Measurements from ENCODE around the gene ERC2. TPM values are rescaled to one million over a fixed set of nuclear protein-coding genes. Genes with fewer than 3 reads are reported as not detected.

The ERC2 gene
- total RNA-seq, 1 donor from 2014 or later = 2.4 TPM

DNA sequence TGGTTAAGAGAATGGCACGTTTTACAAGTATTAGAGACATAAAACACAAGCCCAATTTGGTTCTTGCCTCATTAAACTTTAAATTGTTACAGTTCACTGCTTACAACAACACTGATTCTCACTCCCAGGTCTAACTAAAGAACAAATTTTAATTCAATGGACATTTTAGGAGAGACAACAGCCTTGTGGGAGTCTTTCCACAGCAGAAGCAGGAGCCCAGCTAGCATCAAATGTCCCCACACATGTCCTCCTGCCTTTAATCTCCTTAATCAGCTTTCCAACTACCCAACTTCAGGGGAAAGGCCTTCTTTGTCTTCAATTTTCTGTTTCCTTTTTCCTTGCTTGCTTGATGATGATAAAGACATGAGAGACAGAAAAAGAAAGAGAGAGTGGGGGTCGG, 693.4 kb downstream of the ERC2 start:
- no peak for DNase-seq

DNA sequence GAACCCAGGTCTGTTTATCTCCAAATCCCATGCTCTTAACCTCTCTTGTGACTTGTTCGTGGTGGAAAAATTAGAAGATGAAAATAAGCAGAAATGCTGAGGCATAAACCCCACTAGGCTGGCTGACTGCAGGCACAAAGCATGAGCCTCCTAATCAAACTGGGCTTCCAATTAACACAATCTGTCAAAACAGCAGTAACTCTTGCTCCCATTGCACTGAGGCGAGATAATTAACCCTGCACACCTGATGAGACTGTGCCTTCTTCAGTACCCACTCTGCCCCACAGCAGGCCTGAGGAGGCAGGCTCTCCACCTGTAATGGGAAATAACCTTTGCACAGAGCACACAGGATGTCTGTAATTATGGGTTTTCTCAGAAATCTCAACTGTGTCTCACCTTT, 696.8 kb downstream of the ERC2 start:
- no peak for DNase-seq

DNA sequence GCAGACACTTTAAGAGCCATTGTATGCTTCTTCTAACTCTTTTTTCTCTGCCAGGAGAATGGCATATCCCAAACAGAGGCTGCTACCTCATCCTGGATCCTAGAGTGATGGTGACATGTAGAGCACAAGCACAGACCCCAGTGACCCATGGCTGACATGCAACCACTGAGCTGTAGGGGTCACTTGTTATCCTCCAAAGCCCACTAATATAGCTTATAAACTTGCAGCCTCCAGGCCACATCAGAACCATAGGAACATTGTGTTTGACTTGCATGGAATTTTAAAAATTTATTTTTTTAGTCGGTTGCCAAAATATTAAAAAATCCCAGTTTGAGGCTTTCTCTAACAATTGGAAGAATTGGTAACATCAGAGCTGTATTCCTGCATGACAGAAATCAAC, 698.2 kb downstream of the ERC2 start:
- no peak for DNase-seq

DNA sequence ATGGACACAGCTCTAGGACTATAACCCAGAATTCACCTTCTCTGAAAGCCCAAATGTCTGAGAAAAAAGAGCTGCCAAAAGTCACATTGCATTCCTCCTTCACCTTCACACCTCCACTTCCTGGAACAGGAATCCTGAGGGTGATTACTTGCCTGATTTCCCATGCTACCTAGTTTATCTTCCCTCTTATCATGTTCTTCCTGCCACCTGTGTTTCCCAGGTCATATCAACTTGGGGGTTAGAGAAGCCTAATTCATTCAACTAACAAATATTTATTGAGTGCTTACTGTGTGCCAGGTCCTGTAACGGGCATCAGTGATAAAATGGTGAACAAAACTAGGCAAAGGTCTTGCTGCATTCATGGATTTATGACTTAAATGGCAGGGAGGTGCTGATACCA, 701.5 kb downstream of the ERC2 start:
- no peak for DNase-seq

DNA sequence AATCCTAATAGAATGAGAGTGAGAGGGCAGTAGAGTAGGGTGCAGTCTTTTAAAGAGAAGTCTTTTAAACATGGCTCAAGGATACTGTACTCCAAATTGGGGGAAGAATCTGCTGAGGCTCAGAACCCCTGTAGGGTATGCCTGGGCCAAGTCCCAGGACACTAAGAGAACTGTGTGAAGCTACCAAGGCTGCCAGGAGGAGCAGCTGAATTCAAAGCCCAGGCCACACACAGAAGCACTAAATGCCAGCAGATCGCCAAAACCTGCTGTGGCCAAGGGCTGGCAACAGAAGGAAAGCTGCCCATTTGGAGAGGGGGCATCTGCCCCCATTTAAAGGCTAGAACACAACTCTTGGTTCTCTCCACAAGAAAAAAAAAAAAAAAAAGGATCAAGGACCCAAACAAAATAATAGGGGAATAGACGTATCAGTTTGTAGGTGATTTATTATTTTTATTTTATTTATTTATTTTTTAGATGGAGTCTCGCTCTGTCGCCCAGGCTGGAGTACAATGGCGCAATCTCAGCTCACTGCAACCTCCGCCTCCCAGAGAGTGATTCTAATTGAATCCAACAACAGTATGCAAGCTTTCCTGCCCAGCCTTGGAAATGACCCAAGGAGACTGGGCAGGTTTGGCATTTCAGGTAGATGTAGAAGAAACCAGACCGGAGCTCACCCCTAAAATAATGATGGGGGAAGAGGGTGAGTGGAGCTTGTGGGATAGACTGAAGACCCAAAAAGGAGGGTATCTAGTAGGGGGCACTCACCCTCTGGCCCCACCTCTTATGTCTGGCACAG, 702.2 kb downstream of the ERC2 start:
- no peak for DNase-seq

DNA sequence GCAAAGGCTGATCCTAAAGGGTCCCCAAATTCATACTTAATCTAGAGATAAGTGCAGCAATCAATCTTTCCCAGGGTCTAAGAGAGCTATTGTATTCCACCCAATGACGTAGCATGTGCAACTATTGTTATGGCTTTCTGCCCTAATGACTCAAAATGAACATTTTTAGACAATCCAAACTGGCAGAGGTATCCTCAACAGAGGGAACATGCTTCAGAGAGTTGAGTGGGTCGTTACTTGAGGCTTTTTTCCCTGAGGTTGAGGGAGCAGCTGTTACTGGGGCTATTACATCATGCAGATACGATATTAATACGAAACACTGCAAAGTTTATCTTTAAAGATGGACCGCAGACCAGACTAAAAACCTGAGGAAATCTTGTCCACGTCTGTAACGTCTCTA, 702.9 kb downstream of the ERC2 start:
- DNase-seq = no peak

DNA sequence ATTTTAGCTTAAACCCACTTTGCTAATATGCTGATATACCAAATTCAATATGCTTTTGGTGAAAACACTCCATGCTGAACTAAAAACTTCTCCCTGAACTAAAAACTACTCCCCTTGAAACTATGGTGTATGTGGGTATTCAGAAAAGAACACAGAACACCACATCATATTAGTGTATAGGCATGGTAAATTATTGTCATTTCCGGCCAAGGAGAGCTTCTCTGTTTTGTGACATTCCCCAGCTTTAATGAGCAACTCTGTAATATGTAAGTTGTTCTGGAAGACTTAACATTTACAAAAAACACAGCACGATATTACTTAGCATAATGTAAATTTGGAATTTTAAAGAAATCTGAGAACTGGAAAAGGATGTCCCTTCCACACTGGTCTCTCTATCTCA, 711.3 kb downstream of the ERC2 start:
- no peak for DNase-seq

DNA sequence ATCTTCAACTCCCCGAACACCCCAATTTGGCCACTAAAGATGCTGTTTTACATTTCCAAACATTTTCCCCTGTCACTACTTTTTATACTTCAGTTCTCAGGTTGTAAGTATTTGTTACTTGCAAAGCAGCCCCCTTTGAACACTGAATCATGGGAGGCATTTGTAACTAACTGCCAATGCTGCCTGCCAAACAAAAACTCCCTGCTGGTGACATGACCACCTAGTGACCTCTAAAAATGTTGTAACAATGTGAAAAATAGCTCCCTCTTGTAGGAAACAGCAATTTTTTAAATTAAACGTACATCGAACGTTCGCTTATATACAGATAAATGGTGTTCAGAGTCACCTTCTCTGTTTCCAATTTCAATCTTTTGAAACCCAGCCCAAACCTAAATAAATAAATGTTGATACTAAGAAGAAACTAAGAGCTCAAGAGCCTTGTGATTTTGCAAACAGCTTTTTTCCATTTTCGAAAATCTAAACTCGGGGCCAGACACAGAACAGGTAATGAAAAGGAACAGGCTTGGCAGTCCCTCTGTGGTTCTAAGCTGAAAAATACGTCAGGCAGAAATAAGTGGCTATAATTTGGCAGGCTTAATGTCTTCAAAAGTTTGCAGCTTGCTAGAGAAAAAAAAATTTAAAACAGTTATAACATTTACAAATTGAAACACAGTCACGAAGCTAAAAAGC, 712.6 kb downstream of the ERC2 start:
- no peak for DNase-seq

DNA sequence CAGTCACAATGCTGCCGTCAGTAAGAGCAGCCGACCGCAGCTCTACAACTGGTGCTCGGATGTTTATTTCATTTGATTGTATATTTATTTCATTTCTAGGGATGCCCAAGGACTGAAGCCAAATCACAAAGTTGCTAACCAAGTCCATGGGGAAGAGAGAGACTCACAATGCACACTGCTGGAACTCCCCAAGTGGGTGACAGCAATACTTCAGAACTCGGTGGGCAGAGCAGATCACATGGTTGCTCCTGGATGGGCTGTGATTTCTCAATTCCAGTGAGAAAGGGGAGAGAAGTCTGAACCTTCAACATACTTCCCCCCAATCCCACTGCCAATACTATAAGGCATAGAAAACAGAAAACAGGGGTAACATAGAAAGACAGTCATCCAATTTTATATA, 715.4 kb downstream of the ERC2 start:
- DNase-seq = no peak

DNA sequence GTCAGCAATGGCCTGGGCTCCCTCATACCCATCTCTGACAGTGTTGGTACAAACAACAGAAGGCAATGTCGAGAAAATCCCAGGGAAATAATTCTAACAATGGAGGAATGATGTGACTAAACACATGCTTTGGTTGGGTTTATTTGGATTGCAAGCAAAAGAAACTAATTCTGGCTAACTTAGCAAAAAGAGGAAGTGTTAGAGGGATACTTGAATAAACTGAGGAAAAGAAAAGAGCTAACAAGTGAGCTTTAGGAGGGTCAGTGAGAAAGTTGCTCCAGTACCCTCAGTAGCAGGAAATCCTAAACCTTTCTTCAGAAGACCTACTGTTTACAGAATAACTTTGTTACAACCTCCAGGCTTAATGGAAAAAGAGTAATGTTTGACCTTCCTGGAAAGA, 716.5 kb downstream of the ERC2 start:
- no peak for DNase-seq

DNA sequence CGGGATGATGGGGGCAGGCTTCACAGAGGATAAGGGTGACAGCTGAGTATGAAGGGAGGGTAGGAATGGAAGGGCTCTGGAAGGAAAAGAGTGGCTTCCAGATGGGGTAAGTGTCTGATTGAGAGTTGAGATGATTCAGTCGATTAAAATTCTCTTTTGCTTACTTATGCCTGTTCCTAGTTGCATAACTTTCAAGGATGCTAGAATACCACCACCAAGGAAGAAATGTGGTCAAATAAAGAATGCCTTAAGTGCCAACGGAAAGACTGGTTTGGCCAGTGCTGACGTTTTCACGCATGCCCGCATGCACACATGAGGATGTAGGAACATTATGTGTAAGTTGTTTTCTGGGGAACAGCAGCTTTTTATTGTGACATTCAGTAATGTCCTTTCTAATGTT, 717.7 kb downstream of the ERC2 start:
- DNase-seq = no peak

DNA sequence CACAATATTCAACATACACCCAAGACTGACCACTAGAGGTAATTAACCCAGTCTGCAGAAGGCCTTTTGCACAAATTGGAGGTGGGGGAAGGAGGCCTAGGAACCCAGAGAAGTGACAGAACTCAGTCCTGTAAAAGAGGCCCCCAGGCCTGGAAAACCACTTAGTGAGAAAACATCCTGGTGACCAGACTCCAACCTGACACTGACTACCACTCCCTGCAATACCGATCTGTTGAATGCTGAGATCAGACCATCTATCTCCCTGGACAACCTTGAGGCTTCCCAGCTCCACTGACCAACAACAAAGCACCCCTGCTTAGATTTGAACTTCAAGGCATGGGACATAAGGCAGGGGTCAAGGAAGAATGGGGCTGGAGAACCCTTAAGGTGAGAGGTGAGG, 719.2 kb downstream of the ERC2 start:
- DNase-seq = no peak

DNA sequence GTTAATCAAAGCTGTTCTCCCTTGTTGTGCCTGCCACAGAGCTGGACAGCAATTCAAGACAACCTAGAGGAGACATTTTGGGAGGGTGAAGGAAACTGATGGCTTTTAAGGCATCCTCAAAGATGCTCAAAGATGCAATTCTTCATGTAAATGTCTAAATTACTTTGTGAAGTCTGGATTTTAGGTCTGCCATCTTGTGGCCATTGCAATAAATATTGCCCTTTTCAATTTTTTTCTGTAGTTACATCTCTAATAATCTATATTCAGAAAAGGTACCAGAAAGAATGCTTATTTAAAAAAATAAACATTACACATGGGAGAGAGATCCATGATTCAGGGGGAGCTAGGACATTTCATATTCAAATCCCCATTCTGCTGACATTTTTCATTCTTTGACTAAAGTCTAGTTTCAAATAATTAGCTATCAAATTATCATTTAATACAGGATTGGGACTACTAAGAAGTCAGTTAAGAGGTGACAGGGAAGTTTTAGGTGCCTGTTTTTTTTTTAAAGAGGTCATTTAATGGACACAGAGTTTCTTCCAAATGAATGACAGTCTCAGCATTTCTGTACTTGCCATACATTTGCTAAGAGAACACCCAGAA, 721.4 kb downstream of the ERC2 start:
- no peak for DNase-seq

DNA sequence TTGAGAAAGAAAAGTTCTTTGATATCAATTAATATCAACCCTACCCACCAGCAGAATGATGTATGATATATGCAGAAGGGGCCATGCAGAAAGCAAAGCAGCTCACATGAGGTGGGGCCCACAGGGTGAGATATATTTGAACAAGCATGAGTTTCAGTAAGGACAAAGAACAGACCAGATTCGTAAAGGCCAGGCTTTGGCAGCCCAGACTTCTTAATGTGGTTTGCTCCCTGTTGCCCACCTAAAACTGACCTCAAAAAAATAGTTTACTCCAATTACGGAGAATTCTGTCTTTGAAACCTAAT, 725.5 kb downstream of the ERC2 start:
- no peak for DNase-seq

DNA sequence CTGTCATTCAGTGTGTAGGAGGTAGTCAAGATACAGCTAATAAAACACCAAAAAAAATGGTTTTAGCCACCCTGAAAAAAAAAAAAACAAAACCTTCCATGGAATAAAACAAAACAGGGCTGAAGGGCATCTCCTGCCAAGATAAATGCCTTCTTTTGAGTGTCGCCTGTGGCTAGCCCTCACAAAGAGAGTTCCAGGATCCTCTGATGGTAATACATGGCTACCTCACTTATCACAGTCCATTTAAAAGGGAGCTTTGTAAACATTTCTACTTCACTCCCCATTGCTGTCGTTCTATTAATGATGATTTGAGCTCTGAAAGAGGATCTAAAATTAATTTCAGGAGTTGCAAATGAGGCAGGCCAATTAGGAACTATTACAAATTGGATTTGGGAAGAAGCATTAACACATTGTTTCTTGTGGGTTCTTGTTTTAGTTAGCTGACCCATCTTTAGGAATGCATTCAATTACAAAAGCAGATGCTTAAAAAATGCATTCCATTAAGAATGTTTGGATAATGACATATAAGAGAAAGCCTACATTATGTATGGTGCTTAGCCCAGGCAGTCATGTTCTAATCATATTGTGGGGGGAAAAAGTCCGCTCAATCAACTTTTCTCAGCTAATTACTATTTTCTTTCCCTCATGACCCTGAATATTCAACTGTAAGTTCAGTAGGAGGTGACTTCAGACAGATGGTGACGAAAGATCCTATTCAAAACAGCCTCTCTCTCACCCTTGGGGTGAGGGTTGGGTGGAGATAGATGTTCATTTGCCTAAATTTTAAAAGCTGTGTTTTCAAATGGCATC, 726.0 kb downstream of the ERC2 start:
- no peak for DNase-seq

DNA sequence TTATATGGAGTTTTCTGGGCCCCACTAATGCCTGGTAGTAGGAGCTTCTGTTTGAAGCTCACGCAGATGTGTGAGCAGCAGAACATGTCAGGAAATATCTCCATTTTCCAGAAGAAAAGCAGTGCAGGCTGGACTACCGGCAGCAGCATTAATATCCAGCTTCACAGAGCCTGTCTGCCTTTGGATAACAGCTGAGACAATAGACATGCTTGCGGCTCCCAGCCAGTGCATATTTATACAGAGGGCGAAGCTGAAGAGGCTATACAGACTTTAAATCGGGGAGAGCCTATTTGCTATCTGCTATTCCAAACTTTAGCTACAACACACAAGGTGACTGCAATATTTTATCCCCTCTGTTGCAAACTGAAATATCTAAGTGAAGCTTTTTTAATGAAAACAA, 731.1 kb downstream of the ERC2 start:
- DNase-seq = no peak

DNA sequence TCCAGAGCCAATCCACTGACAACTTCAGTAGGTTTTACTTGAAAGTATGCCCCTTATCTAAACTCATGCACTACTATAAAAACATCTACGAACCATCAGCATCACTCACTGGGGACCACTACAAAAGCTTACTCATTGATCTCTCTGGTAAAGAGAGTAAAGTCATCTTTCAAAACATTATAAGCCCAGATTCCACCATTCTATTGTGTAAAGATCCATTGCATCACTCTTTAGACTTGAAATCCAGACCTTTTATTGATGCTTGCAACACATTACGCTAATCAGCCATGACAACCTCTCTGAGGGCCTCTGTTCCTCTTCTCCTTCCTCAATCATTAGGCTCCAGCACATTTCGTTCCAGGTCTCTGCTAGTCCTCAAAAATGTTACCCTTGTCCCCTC, 732.3 kb downstream of the ERC2 start:
- no peak for DNase-seq

DNA sequence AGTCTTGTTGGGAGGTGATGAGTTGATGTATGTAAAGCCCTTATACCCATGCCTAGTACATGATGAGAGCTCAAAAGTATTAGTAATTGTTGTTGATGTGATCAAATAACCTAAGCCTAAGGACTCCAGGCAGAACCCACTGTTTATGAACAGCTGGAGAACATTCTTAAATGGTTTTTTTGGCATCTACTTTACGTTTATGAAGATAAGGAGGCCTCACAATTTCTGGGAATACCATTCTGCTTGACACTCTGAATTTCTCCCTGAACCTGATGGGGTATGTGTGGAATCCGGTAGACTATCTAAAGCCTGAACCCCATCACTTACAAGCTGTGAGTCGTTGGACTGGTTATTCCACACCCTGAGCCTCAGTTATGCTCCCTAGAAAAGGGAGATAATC, 736.5 kb downstream of the ERC2 start:
- DNase-seq = no peak

DNA sequence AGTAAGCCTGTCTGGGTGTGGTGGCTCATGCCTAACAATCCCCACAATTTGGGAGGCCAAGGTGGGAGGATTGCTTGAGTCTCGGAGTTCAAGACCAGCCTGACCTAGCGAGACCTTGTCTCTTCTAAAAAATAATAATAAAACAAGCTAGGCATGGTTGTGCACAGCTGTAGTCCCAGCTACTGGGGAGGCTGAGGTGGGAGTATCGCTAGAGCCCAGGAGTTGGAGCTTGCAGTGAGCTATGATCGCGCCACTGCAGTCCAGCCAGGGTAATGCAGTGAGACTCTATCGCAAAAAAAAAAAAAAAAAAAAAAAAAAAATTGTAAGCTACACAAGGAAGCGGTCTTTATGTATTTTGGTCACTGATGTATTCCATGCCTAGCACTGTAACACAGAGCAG, 738.7 kb downstream of the ERC2 start:
- DNase-seq = no peak

DNA sequence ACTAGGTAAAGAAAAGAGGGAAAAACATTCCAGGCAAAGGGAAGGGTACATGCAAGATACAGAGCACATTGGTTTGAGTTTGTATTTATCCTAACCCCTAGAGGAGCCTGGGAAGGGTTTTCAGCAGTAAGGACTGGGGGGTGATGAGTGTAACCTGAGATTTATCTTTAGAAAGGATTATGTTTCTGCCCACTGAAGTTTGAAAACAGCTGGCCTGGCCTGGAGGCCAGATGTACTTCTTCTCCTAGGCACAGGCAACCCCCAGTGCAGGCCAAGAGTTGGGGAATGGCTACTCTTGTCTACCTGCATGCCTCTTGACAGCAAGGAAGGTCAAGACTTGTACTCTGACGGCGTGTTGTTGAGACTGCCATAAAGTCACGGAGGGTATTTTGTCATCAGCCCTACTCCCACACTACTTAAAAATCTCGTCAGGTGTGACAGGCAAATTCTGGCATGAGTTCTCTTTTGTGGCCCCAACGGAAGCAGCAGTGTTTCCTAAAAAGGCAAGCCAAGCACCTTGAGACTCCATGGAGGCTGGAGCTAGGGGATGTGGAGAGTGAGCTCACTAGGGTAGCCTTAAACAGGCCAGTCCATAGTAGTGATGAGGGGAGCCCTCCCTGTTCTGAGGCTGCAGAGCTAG, 739.7 kb downstream of the ERC2 start:
- DNase-seq = no peak

DNA sequence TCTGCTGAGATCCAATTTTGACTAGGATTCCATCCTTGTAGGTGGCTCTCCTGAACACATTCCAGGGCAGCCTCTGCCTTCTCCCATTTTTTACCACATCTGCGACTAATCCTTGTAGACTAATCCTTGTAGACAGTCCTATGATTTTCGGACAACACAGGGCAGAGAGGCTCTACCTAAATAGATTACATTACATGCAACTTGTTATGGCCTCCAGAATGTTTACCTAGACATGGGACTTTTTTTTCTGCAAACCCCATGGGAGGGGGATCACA, 741.8 kb downstream of the ERC2 start:
- no peak for DNase-seq

DNA sequence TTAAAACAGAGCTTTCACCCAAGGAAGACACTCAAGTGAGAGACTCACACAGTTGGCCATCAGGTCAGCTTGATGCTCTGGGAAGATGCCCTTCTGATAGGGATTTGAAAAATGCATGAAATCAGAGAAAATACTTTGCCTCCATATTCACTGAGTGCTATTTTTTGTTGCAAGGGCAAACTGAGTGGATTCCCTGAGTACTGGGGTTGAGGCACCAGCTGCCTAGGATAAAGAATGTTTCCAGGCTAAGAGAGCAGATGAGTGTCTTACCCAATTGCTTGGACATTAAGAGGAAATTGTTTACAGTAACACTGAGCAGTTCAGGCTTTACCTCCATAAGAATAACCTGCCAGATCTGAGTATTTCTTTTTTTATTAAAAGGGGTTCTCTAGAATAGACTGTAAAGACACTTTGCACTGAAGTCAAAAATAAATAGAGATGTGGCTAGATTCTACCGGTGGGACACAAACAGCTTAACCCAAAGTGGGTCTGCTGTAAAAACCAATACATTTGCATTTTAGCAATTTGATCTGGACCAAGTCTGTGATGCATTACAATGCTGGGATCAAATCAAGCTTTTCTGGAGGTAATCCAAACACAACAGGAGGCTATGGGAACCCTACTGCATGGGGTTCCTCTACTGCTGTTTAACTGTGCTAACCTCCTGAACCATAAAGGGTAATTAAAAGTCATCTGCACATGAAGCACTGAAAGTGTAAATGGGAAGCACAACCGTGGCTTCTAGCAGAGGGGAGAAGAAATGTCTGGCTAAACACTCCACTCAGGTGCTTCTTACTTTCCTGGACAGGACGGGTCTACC, 742.4 kb downstream of the ERC2 start:
- DNase-seq = no peak

Data from dermis blood vessel endothelial cell (primary cell).